Measurements from ENCODE around the gene MMEL1.

- TF ChIP-seq CTCF (IDR thresholded peaks at IDR 0.05) (no peak), POLR2AphosphoS5 (IDR thresholded peaks at IDR 0.05) (no peak), POLR2A (IDR thresholded peaks at IDR 0.05) (peak; percentile 27)
Observed at GRCh38 chr1:2583871-2584351, 48.9 kb downstream of the MMEL1 start.

Measured in prostate gland (tissue), 2 donors.